Bronchial epithelial cell (primary cell): ENCODE data around the gene ITGAV. TPM values are rescaled to one million over a fixed set of nuclear protein-coding genes. Genes with fewer than 3 reads are reported as not detected.

Experiments
- DNase-seq: peaks from one replicate; pipeline ENCODE4 v3.0.0-alpha.2; 2010; ENCODE audit warnings: low read depth
- FAIRE-seq: peaks from 2 replicates; lab custom pipeline; 2011; peaks lifted over from hg19 to GRCh38; lab: Jason Lieb, UNC
- H3K27me3 ChIP-seq: 2 replicates; pipeline ENCODE4 v1.5.1; 2011; ENCODE audit warnings: low read length; ENCODE audit not compliant: control insufficient read depth, insufficient read depth
- H3K36me3 ChIP-seq: 2 replicates; pipeline ENCODE4 v1.5.1; 2011; ENCODE audit warnings: low read length; ENCODE audit not compliant: control insufficient read depth, insufficient read depth
- H3K4me3 ChIP-seq: 2 replicates; pipeline ENCODE4 v1.5.1; 2011; ENCODE audit warnings: mild to moderate bottlenecking, low read depth, low read length, control low read depth
- CTCF ChIP-seq: IDR thresholded peaks from 2 replicates; pipeline ENCODE4 v1.5.1; 2011; ENCODE audit warnings: mild to moderate bottlenecking, moderate library complexity, low read length, control low read depth, inconsistent platforms; ENCODE audit not compliant: insufficient read depth, severe bottlenecking
- total RNA-seq: library from RNA; depleted of rRNA; stranded (reverse); fragments of >200 nt; gene quantifications from 2 replicates; pipeline ENCODE4 v1.2.1, GENCODE V29; 2014

Gene ITGAV
- total RNA-seq, 1 donor from 2014 or later = 76.9 TPM

- FAIRE-seq (no peak), DNase-seq (peak; percentile 21)
- Histone ChIP-seq H3K36me3 (no peaks in the 10 kb centered on the region), H3K27me3 (no peaks in the 10 kb centered on the region), H3K4me3 (no peak overlapping the region)
- TF ChIP-seq CTCF = no peak
Measured at GRCh38 chr2:186546846-186547245, 43.0 kb upstream of the ITGAV start.

GRCh38 chr2:186551323-186552050 is 38.4 kb upstream of the ITGAV start:
- no peak overlapping the region for H3K4me3 ChIP-seq
- no peak for TF ChIP-seq CTCF
- DNase-seq (no peak), FAIRE-seq (no peak)
- no peaks in the 10 kb centered on the region for H3K36me3 ChIP-seq
- H3K27me3 ChIP-seq = no peaks in the 10 kb centered on the region

GRCh38 chr2:186554429-186554828 is 35.4 kb upstream of the ITGAV start:
- Histone ChIP-seq H3K4me3 (no peak overlapping the region), H3K27me3 (no peaks in the 10 kb centered on the region), H3K36me3 (no peaks in the 10 kb centered on the region)
- DNase-seq (peak; percentile 83), FAIRE-seq (no peak)
- no peak for TF ChIP-seq CTCF

DNA sequence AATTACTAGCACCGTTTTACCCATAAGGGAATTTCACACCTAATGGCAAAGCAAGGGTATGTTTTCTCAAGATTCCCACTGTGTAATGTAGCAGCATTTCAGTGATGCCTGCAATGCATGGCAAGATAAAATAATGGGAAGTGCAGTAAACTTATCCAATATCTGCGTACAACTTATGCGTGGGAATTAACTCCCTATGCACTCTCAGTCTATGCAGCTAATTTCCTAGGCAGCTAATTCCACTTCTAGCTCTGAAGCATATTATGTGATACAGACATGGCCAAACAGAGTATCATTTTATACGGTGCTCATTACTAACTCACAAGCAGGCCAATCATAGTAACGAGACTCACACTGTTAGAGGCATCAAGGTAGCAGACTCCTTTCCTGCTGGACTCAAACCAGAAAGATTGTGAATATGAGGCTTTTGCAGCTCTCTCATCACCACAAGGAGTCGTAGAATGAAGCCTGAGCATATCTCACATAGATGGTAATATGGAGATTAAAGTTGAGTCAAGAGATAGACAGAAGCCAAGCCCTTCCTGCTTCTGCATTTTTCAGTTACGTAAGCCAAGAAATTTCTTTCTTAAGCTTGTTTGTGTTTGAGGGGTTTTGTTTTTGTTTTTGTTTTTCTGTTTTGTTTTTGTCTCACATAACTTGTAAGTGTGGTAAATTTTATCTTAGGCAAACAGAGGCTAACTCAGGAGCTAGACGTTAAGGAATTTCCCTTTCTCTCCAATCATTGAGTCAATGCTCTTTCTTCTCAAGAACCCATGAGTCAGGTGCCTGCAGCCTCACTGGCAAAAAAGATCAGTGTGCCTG is 34.8 kb upstream of the ITGAV start:
- Histone ChIP-seq H3K27me3 (no peaks in the 10 kb centered on the region), H3K36me3 (no peaks in the 10 kb centered on the region), H3K4me3 (no peak overlapping the region)
- no peak for TF ChIP-seq CTCF
- DNase-seq (peak; percentile 82), FAIRE-seq (peak; percentile 72)

DNA sequence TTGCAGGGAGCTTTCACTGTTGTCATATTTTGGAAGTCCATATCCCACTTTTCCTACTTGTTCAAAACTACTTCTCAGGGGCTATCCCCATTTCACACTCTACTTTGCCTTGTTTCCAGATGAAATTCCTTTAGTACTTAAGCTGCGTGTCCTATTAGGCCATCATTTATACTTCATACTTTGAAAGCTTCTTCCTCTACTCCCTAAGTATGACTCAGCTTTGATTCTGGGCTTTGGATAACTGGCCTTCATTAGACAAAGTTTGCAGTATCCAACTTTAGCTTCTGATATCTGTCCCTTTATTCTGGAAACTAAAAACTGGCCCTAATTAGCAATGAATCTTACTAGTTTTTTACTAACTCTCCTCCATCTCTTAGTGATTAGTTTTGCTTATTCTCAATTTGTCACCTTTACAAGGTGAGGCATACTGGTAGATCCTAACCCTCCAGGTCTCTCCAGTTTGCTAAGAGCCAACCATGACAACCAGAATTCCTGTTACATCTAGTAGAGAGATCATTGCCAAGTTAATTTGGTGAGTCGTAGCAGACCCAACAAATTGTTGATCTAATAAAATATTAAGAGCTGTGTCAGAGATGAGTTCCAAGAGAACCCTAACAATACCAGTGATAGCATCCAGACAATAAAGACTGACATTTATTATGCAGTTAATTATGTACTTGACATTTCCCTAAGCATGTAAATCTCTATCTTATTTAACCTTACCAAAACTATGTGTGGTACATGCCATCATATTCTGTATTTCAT is 31.2 kb upstream of the ITGAV start:
- H3K27me3 ChIP-seq = no peaks in the 10 kb centered on the region
- no peak overlapping the region for H3K4me3 ChIP-seq
- FAIRE-seq (no peak), DNase-seq (peak; percentile 41)
- no peak for TF ChIP-seq CTCF
- no peaks in the 10 kb centered on the region for H3K36me3 ChIP-seq
